K562 (cell line): ENCODE results near the gene CHCHD5. TPM values are rescaled to one million over a fixed set of nuclear protein-coding genes. Genes with fewer than 3 reads are reported as not detected.

Experiments used
- CBX3 ChIP-seq, 2 experiments: IDR thresholded peaks; 1 replicate in 1 of 2; 2 replicates in 1 of 2; pipeline ENCODE4 v1.6.1; 2012; ENCODE audit warnings: inconsistent platforms in 2 of 2, low read length in 2 of 2, borderline replicate concordance in 1 of 2, control low read depth in 1 of 2
- CREM ChIP-seq: IDR thresholded peaks from 2 replicates; pipeline ENCODE4 v1.6.1; 2014; ENCODE audit warnings: antibody characterized with exemption, low read depth
- CXXC5 ChIP-seq: fragments of 250-450 bp; sonication (Bioruptor Pico); IDR thresholded peaks from 2 replicates; pipeline ENCODE4 v1.8.0; 2022; ENCODE audit warnings: inconsistent platforms, mild to moderate bottlenecking, moderate library complexity
- EGR1 ChIP-seq: fragments of 450-650 bp; conservative IDR thresholded peaks from 2 replicates; pipeline ENCODE4 v1.6.1; 2017; ENCODE audit warnings: mild to moderate bottlenecking
- FOXK1 ChIP-seq: sonication (generic); formaldehyde crosslinking; IDR thresholded peaks from 2 replicates; pipeline ENCODE4 v1.8.0; 2022; ENCODE audit warnings: missing genetic modification reagents, mild to moderate bottlenecking, borderline replicate concordance
- GABPA ChIP-seq: fragments of 200-800 bp; sonication (Bioruptor generic); conservative IDR thresholded peaks from 2 replicates; pipeline ENCODE4 v1.6.1; 2016; ENCODE audit warnings: low read depth, missing genetic modification characterization, missing compliant biosample characterization
- KHSRP ChIP-seq: fragments of 450-650 bp; IDR thresholded peaks from 2 replicates; pipeline ENCODE4 v1.6.1; 2017
- KLF16 ChIP-seq: IDR thresholded peaks from 2 replicates; pipeline ENCODE4 v1.6.1; 2016; ENCODE audit warnings: antibody characterized with exemption
- KLF6 ChIP-seq: fragments of 250-450 bp; sonication (Bioruptor Pico); IDR thresholded peaks from 2 replicates; pipeline ENCODE4 v1.4.0; 2020; ENCODE audit warnings: mild to moderate bottlenecking, moderate library complexity, borderline replicate concordance
- MTA3 ChIP-seq: fragments of 450-650 bp; formaldehyde crosslinking; IDR thresholded peaks from 2 replicates; pipeline ENCODE4 v1.6.1; 2017; ENCODE audit warnings: mild to moderate bottlenecking, borderline replicate concordance
- PBX2 ChIP-seq, 2 experiments: IDR thresholded peaks in 1 of 2; conservative IDR thresholded peaks in 1 of 2; 2 replicates each; pipeline ENCODE4 v1.6.1; 2016; ENCODE audit warnings: low read depth in 2 of 2, mild to moderate bottlenecking in 1 of 2, missing compliant biosample characterization in 1 of 2, missing genetic modification characterization in 1 of 2, moderate library complexity in 1 of 2
- RB1 ChIP-seq: fragments of 450-650 bp; IDR thresholded peaks from 2 replicates; pipeline ENCODE4 v1.6.1; 2017; ENCODE audit warnings: low read depth, mild to moderate bottlenecking
- RBM25 ChIP-seq: fragments of 200-400 bp; formaldehyde crosslinking; IDR thresholded peaks from 2 replicates; pipeline ENCODE4 v1.6.1; 2018; ENCODE audit warnings: low read length, low read depth, moderate library complexity; ENCODE audit not compliant: severe bottlenecking
- SMAD1 ChIP-seq: fragments of 150-350 bp; IDR thresholded peaks from 2 replicates; pipeline ENCODE4 v1.6.1; 2014; ENCODE audit warnings: low read length, low read depth; ENCODE audit not compliant: partially characterized antibody
- ZFP1 ChIP-seq: fragments of 450-650 bp; formaldehyde crosslinking; IDR thresholded peaks from 2 replicates; pipeline ENCODE4 v1.4.0; 2020; ENCODE audit warnings: mild to moderate bottlenecking, mixed read lengths
- ZKSCAN8 ChIP-seq: fragments of 200-800 bp; sonication (Bioruptor generic); IDR thresholded peaks from 2 replicates; pipeline ENCODE4 v1.6.1; 2016; ENCODE audit warnings: missing genetic modification characterization, missing compliant biosample characterization
- ZNF184 ChIP-seq: sonication (generic); formaldehyde crosslinking; IDR thresholded peaks from 2 replicates; pipeline ENCODE4 v1.5.0; 2020; ENCODE audit warnings: missing genetic modification reagents
- ZNF41 ChIP-seq: fragments of 250-450 bp; sonication (Bioruptor Pico); conservative IDR thresholded peaks from 2 replicates; pipeline ENCODE4 v1.4.0; 2020; ENCODE audit warnings: mild to moderate bottlenecking
- ZNF449 ChIP-seq: fragments of 250-450 bp; sonication (Bioruptor Pico); IDR thresholded peaks from 2 replicates; pipeline ENCODE4 v1.8.0; 2022; ENCODE audit warnings: moderate library complexity, mild to moderate bottlenecking, inconsistent platforms
- ZNF592 ChIP-seq: fragments of 450-650 bp; IDR thresholded peaks from 2 replicates; pipeline ENCODE4 v1.6.1; 2017; ENCODE audit warnings: antibody characterized with exemption, mild to moderate bottlenecking
- ZNF717 ChIP-seq: fragments of 250-450 bp; sonication (Bioruptor Pico); IDR thresholded peaks from 2 replicates; pipeline ENCODE4 v1.5.0; 2021
- polyA plus RNA-seq, 8 experiments: library from polyadenylated mRNA; depleted of rRNA in 4 of 8; stranded (reverse) in 5 of 8; unstranded in 3 of 8; fragments of >200 nt; fragmentation: Nextera tagmentation in 2 of 8; fragmentation: Illumina TruSeq in 1 of 8; extraction: Ambion mirVana in 2 of 8; extraction: Trizol in 1 of 8; gene quantifications; 2 replicates each; pipeline versions ENCODE4 v1.2.1 to v1.2.3, GENCODE V29; 2011 to 2014; ENCODE audit warnings: inconsistent platforms in 1 of 8, missing spikeins in 1 of 8
- total RNA-seq, 7 experiments: library from RNA; depleted of rRNA in 6 of 7; stranded (reverse); fragments of >200 nt in 6 of 7; fragmentation: Illumina TruSeq in 2 of 7; extraction: Trizol in 2 of 7; gene quantifications; 2 replicates each; pipeline versions ENCODE4 v1.2.1 to v1.2.3, GENCODE V29; 2011 to 2021; ENCODE audit warnings: low replicate concordance in 1 of 7

The CHCHD5 gene
- total and polyA plus RNA-seq, 9 of the 15 experiments (the other 6 are each of a cell fraction or from before 2014, with no cell fraction given): 7.4 to 79.3 (median 33.4) TPM

- TF ChIP-seq ZNF717 (CRISPR knock-in tag) (no peak), ZKSCAN8 (CRISPR knock-in tag) (no peak), SMAD1 (no peak), KLF16 (peak; percentile 99), EGR1 (peak; percentile 36), ZFP1 (no peak), KHSRP (no peak), CREM (peak; percentile 94), RB1 (no peak; the same call in 1 of the 2 replicates), FOXK1 (CRISPR knock-in tag) (peak; percentile 89; the same call in 1 of the 2 replicates), PBX2 (CRISPR knock-in tag; IDR thresholded peaks at IDR 0.05; ENCODE audit: low read depth) (no peak), PBX2 (tag; conservative IDR thresholded peaks at IDR 0.05; ENCODE audit: low read depth) (0 out of 2 replicates have a peak, but pooled peaks have one; percentile 25), CBX3 (IDR thresholded peaks at IDR 0.05; ENCODE audit: borderline replicate concordance in 1 of 2, low read length in 2 of 2) (no peak), ZNF592 (no peak), GABPA (peak; percentile 99), CXXC5 (CRISPR knock-in tag) (peak; percentile 77), KLF6 (no peak; the same call in 1 of the 2 replicates), ZNF184 (CRISPR knock-in tag) (no peak), ZNF449 (CRISPR knock-in tag) (no peak), RBM25 (no peak), MTA3 (peak; percentile 84), ZNF41 (CRISPR knock-in tag) (no peak)
Observed at GRCh38 chr2:112584134-112584890, at the start of gene CHCHD5 (continued).
